A204.1 (cell line): ENCODE results near the gene MYCBP2.
"Not testable (repeated sequence)": the region's sequence is repeated elsewhere in the genome, so short reads cannot be mapped to it uniquely, and the experiment has no call there.

Experiments used
- FAIRE-seq: peaks from 2 replicates; lab custom pipeline; 2012; peaks lifted over from hg19 to GRCh38; lab: Jason Lieb, UNC

Gene MYCBP2, protein sequence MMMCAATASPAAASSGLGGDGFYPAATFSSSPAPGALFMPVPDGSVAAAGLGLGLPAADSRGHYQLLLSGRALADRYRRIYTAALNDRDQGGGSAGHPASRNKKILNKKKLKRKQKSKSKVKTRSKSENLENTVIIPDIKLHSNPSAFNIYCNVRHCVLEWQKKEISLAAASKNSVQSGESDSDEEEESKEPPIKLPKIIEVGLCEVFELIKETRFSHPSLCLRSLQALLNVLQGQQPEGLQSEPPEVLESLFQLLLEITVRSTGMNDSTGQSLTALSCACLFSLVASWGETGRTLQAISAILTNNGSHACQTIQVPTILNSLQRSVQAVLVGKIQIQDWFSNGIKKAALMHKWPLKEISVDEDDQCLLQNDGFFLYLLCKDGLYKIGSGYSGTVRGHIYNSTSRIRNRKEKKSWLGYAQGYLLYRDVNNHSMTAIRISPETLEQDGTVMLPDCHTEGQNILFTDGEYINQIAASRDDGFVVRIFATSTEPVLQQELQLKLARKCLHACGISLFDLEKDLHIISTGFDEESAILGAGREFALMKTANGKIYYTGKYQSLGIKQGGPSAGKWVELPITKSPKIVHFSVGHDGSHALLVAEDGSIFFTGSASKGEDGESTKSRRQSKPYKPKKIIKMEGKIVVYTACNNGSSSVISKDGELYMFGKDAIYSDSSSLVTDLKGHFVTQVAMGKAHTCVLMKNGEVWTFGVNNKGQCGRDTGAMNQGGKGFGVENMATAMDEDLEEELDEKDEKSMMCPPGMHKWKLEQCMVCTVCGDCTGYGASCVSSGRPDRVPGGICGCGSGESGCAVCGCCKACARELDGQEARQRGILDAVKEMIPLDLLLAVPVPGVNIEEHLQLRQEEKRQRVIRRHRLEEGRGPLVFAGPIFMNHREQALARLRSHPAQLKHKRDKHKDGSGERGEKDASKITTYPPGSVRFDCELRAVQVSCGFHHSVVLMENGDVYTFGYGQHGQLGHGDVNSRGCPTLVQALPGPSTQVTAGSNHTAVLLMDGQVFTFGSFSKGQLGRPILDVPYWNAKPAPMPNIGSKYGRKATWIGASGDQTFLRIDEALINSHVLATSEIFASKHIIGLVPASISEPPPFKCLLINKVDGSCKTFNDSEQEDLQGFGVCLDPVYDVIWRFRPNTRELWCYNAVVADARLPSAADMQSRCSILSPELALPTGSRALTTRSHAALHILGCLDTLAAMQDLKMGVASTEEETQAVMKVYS (N-terminal part only)

GRCh38 chr13:77326905-77327604 lies at the start of gene MYCBP2:
TSS of gene MYCBP2 (minus strand) at chr13:77327094. CDS start at chr13:77326775, 319 bp downstream.
- peak; percentile 62 for FAIRE-seq

- FAIRE-seq, result no peak
These were observed 48.7 kb upstream of the MYCBP2 start for GRCh38 chr13:77375560-77376108.

DNA sequence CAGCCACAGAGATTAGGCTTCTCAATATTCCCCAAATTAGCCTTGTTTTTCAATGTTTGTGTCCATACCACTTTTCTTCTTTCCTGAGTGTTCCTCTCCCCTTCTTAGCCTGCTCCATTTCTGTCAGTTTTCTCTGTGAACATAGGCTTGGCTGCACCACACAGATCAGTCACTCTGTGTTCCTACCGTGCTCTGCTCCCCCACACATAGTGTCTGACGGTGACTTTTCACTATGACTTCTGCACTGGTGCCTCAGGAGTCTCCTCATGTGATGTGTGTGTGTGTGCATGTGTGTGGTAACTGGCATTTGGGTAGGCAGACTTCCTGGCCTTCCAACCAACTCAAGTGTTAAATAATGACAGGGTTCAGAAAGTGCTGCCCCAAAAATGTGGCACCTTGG lies 47.9 kb upstream of the MYCBP2 start:
- no peak for FAIRE-seq

DNA sequence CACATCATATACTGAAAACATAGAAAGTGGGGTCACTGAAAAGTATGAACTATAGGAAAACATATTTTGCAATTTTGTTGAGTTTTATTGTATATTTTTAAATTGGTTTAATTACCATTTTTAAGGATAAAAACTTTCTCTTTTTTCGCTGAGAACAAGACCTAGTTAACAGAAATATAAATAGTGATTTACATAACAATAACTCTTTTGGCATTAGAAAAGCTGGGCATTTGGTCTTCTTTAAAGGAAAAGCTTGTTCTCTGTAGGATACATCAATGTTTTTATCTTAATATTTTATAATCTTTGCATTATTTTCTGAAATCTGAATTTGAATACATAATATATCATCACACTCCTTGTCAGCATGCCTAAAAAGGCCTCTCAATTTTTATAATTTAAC lies 47.4 kb upstream of the MYCBP2 start:
- FAIRE-seq, result no peak

GRCh38 chr13:77373502-77373901 lies 46.6 kb upstream of the MYCBP2 start:
- FAIRE-seq, result no peak

- FAIRE-seq, result no peak
These were observed 45.4 kb upstream of the MYCBP2 start for GRCh38 chr13:77372275-77372674.

DNA sequence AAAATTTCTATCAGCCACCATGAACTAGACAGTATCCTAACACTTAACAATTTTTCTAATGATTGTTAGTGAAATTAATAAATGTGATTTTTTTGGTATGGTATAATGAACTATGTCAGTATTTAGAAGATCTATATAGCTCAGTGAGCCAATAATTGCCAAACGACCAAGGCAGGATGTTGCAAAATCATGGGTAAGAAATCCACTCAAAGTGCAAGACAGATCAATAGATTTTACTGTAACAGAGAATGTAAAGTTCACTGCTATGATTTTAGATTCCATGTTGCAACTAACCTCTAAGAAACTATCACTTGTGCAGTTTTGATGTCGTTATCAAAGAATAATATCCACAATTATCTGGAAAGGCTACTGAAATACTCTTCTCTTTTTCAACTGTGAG lies 44.0 kb upstream of the MYCBP2 start:
- FAIRE-seq, result no peak

- no peak for FAIRE-seq
These were observed 35.3 kb upstream of the MYCBP2 start for GRCh38 chr13:77362166-77362565.

- FAIRE-seq, result no peak
These were observed 33.3 kb upstream of the MYCBP2 start for GRCh38 chr13:77360032-77360685.

DNA sequence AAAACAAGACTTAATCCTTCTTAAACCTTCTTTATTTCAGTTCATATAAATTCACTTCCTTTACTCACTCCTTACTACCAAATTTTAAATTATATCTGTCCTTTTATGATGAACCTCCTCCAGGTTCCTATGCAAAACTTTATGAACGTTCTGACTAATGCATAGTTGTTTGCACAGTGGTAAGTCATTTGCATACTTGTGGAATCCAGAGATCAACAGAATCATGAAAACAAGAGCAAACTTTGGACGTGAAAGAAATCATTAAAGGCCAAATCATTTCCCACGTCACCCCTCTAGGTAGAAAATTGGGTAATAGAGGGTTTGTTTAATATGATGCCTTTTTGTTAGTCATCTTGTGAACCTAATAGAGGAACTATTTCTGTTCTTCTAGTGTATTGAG lies 32.3 kb upstream of the MYCBP2 start:
- no peak for FAIRE-seq

- no peak for FAIRE-seq
These were observed 31.1 kb upstream of the MYCBP2 start for GRCh38 chr13:77358001-77358400.

- no peak for FAIRE-seq
These were observed 29.3 kb upstream of the MYCBP2 start for GRCh38 chr13:77356155-77356554.

- FAIRE-seq, result no peak
These were observed 27.1 kb upstream of the MYCBP2 start for GRCh38 chr13:77353995-77354394.

DNA sequence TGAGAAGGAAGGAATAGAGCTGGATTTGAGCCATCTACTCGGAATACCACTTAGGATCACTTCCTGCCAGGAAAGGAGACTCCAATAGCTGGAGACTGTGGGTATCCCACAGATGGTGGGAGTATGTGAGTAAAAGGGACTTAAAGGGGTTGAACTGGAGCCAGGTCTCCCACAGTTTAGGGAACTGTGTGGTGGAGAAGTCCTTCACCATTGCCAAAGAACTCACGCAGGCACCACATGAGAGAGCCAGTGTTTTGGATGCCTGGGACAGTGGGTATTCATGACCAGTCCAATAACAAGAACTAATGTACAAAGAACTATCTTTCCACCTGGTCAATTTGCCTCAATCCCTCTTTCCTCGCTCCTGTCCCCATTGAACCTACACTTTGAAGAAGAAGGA lies 24.4 kb upstream of the MYCBP2 start:
- no peak for FAIRE-seq

GRCh38 chr13:77350811-77351210 lies 23.9 kb upstream of the MYCBP2 start:
- FAIRE-seq, result no peak

DNA sequence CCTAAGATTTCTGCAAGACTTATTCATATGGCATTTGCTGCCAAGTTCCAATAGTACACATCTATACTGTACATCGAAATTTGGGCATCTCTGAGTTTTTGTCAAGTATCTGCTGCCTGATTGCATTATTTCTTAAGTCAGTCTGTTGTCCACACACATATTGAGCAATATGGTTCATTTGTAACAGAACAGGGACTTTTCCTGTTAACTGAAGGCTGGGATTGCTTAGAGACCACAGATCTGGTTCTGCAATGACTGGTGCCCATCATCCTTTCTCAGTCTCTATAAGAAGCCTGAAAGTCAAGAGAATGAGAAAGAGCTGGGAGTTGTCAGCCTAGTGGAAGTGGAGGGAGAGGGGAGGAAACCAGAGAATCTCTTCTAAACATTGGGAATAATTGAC lies 22.5 kb upstream of the MYCBP2 start:
- no peak for FAIRE-seq

GRCh38 chr13:77347351-77347750 lies 20.5 kb upstream of the MYCBP2 start:
- not testable (repeated sequence) for FAIRE-seq

DNA sequence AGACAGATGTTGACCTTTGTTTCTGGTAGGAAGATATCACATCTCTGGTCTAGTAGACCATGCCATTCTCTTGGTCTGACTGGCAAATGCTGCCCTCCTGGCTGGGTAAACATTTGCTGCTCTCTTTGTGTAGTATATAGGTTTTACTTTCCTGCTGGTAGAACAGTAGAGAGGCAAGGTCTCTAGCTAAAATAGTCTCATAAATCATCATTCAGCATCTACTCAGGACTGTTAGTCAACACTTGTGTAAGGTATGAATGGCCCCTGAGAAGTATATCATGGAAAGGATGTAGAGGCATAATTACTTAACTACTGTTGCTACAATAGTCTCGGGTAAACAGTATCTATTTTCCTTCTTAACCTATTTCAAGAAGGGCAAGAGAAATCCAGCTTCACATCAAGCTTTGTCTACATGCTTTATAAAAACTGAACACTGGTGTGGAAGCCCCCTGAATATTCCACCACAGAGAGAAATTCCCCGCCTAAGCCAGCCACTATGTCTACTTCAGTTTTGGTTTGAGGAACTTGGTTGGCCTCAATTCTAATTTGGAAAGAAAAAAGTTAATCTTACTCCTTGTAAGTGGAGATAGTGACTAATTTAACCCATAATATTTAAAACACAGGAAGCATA lies 18.4 kb upstream of the MYCBP2 start:
- no peak for FAIRE-seq

- FAIRE-seq, result no peak
These were observed 16.9 kb upstream of the MYCBP2 start for GRCh38 chr13:77343841-77344240.

DNA sequence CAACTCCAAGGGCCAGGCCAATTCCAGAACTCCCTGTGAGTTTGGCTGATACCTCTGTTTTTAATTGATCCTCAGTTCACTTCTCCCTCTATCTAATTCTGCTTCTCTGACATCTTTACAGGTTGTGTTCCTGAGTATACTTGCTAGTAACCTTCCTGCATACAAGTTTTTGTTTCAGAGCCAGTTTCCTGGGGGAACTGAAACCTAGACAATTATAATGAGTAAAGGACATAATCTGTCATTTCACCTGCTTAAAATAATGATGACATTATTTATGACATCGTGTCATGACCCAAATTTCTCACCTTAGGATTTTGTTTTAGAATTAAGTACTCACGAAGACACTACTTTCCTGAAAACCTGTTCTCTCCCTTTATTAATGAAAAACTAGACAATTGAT lies 12.5 kb upstream of the MYCBP2 start:
- no peak for FAIRE-seq

DNA sequence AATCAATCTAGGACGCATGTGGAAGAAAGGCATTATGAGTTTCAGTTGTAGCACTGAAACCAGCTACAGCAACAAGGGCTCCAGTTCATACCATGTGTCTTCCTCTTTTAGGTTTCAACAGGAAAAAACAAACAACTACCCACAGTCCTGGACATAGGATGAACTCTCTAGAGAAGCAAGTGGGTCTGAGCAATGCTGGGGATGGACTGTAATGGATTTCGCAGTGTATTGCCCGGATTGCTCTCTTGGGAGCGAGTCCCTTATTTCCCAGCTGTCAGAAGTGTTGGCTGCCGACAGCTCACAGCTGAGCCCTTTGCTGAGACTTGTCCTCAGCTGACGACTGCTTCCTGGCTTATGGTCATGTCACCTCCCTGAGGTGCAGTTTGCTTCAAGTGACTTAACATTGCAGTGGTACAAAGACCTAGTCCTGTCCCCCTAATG lies 12.1 kb upstream of the MYCBP2 start:
- no peak for FAIRE-seq
